Measurements from ENCODE around the gene PMEL. TPM values are rescaled to one million over a fixed set of nuclear protein-coding genes. Genes with fewer than 3 reads are reported as not detected.

PMEL gene
- total RNA-seq, 1 experiment from 2014 or later, result 2.0 TPM

DNA sequence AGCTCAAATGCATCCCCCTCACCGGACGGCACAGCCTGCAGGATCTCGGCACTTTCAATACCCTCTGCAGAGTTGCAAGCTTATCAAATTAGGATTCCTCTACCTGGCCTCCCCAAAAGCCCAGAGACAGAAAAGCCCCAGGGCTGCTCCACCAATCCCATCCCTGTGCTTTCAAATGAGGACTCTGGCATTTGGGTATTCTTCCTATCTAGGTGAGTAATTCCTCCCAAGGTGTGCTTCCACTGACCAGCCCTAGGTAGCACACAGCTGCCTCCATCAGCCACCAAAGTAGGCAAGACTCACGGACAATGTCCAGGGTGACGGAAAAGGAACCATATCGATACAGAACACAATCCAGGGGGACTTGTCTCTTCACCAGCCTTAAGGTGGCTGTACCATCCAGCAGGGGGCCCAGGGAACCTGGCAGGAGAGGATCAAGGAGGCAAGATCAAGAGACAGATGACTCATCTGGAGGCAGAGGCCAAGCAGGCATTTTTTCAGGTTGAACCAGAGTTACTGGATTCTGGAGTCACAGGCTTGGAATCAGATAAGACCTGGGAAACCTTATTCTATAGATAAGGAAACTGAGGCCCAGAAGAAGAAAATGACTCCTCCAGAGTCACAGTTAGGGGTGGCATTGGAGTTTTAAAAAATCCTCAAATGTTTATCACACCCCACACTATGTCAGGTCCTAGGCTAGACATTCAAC lies 9.9 kb downstream of the PMEL start:
- TSS peak; percentile 6 for BruUV-seq (replicated peaks)
- intact Hi-C loops (cut with micrococcal nuclease), result loop anchor here (1.0 kb wide), 1 partner anchor 85 kb away; the partner anchor contains the start of gene RPS26
- Histone ChIP-seq H3F3A (ENCODE audit: low read length, unreplicated experiment) (peaks cover 6% of the 10 kb centered on the region), H3K79me2 (ENCODE audit: low read length) (no peaks in the 10 kb centered on the region), H4K20me1 (ENCODE audit: low read length) (no peaks in the 10 kb centered on the region), H3K36me3 (ENCODE audit: low read depth, low read length) (peaks cover 4% of the 10 kb centered on the region; the same call in 1 of the 2 replicates), H2AFZ (ENCODE audit: low read length) (no peak overlapping the region), H3K9ac (ENCODE audit: low read length) (no peak overlapping the region), H3K4me3 (ENCODE audit: low read length) (no peak overlapping the region), H3K27me3 (ENCODE audit: low read length) (no peaks in the 10 kb centered on the region), H3K9me2 (replicated peaks; ENCODE audit: low read length) (no peaks in the 10 kb centered on the region), H3K4me1 (ENCODE audit: insufficient read depth, low read length) (peaks cover 27% of the 10 kb centered on the region), H3K4me2 (ENCODE audit: low read length) (peak overlapping the region; percentile 43), H3K9me3 (ENCODE audit: low read length) (no peaks in the 10 kb centered on the region), H3K27ac (ENCODE audit: low read length) (no peak overlapping the region)
- TF ChIP-seq EZH2phosphoT487 (IDR thresholded peaks at IDR 0.05; ENCODE audit: borderline replicate concordance, low read length) (no peak), EZH2 (IDR thresholded peaks at IDR 0.05; ENCODE audit: low read length, unreplicated experiment) (no peak)
- TF ChIP-seq, protein P1, sequence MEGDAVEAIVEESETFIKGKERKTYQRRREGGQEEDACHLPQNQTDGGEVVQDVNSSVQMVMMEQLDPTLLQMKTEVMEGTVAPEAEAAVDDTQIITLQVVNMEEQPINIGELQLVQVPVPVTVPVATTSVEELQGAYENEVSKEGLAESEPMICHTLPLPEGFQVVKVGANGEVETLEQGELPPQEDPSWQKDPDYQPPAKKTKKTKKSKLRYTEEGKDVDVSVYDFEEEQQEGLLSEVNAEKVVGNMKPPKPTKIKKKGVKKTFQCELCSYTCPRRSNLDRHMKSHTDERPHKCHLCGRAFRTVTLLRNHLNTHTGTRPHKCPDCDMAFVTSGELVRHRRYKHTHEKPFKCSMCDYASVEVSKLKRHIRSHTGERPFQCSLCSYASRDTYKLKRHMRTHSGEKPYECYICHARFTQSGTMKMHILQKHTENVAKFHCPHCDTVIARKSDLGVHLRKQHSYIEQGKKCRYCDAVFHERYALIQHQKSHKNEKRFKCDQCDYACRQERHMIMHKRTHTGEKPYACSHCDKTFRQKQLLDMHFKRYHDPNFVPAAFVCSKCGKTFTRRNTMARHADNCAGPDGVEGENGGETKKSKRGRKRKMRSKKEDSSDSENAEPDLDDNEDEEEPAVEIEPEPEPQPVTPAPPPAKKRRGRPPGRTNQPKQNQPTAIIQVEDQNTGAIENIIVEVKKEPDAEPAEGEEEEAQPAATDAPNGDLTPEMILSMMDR (conservative IDR thresholded peaks at IDR 0.05; ENCODE audit: low read depth, low read length), result peak; percentile 89
- DNase-seq (peak; percentile 95), ATAC-seq (peak; percentile 96)
- ChIA-PET CTCF (interaction anchor here (1.0 kb wide), 1 partner anchor 18 kb away, joined by 3 read pairs; the partner anchor contains the start of gene RAB5B), POLR2A (ENCODE audit: unreplicated experiment) (no interaction called here)

DNA sequence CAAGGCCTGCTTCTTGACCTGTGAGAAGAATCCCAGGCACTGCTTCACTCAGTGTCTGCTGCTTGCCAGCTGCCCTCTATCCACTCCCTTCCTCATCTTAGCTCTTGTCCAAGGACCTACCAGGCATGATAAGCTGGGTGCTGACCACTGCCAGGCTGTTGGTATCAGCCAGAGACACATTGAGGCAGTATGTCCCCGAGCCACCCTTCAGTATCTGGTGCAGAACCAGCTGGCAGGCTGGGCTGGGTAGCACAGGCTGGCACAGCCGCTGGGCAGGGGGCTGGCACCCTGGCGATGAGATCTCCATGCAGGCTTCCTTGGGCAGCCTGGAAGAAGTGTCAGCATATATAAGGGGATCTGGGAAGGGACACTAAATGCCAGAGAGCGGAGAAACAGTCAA lies 10.5 kb downstream of the PMEL start:
- no peak overlapping the region for H2AFZ ChIP-seq (ENCODE audit: low read length)
- BruUV-seq (replicated peaks), result no TSS peak
- peaks cover 27% of the 10 kb centered on the region for H3K4me1 ChIP-seq (ENCODE audit: insufficient read depth, low read length)
- H3K4me3 ChIP-seq (ENCODE audit: low read length), result no peak overlapping the region
- H3K27ac ChIP-seq (ENCODE audit: low read length), result no peak overlapping the region
- DNase-seq, result no peak
- H3K79me2 ChIP-seq (ENCODE audit: low read length), result no peaks in the 10 kb centered on the region
- H3K9ac ChIP-seq (ENCODE audit: low read length), result no peak overlapping the region
- H3F3A ChIP-seq (ENCODE audit: low read length, unreplicated experiment), result peaks cover 6% of the 10 kb centered on the region
- H3K9me3 ChIP-seq (ENCODE audit: low read length), result no peaks in the 10 kb centered on the region
- H3K27me3 ChIP-seq (ENCODE audit: low read length), result no peaks in the 10 kb centered on the region
- POLR2A ChIA-PET (ENCODE audit: unreplicated experiment), result no interaction called here
- CTCF ChIA-PET, result no interaction called here
- ATAC-seq, result no peak; the same call in 1 of the 2 replicates
- H4K20me1 ChIP-seq (ENCODE audit: low read length), result no peaks in the 10 kb centered on the region
- H3K4me2 ChIP-seq (ENCODE audit: low read length), result no peak overlapping the region
- TF ChIP-seq, protein P1 (conservative IDR thresholded peaks at IDR 0.05; ENCODE audit: low read depth, low read length), result no peak
- intact Hi-C loops (cut with micrococcal nuclease), result no loop called here
- H3K36me3 ChIP-seq (ENCODE audit: low read depth, low read length), result peaks cover 4% of the 10 kb centered on the region; the same call in 1 of the 2 replicates
- H3K9me2 ChIP-seq (replicated peaks; ENCODE audit: low read length), result no peaks in the 10 kb centered on the region

DNA sequence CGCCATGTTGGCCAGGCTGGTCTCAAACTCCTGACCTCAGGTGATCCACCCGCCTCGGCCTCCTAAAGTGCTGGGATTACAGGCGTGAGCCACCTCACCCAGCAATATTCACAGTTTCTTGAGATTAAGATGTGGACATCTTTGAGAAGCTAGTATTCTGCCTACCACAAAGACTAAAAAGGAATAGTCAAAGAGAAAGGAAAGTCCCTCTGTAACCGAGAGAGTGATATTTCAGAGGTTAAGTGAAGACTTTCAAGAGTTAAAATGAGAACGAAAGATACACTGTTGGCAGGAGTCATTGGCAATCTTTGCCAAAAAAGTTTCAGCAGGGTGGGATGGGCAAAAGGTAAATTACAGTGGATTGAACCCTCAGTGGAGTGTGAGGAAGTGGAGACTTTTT lies 19.3 kb downstream of the PMEL start:
- no peak for TF ChIP-seq EZH2phosphoT487 (IDR thresholded peaks at IDR 0.05; ENCODE audit: borderline replicate concordance, low read length)
- TF ChIP-seq EZH2 (IDR thresholded peaks at IDR 0.05; ENCODE audit: low read length, unreplicated experiment), result no peak
- TF ChIP-seq, protein P1 (conservative IDR thresholded peaks at IDR 0.05; ENCODE audit: low read depth, low read length), result no peak
- Histone ChIP-seq H3K27ac (ENCODE audit: low read length) (no peak overlapping the region), H4K20me1 (ENCODE audit: low read length) (no peaks in the 10 kb centered on the region), H2AFZ (ENCODE audit: low read length) (no peak overlapping the region), H3K4me3 (ENCODE audit: low read length) (no peak overlapping the region), H3F3A (ENCODE audit: low read length, unreplicated experiment) (no peaks in the 10 kb centered on the region), H3K9ac (ENCODE audit: low read length) (no peak overlapping the region), H3K9me3 (ENCODE audit: low read length) (no peaks in the 10 kb centered on the region), H3K9me2 (replicated peaks; ENCODE audit: low read length) (no peaks in the 10 kb centered on the region), H3K4me1 (ENCODE audit: insufficient read depth, low read length) (no peaks in the 10 kb centered on the region), H3K4me2 (ENCODE audit: low read length) (no peak overlapping the region), H3K79me2 (ENCODE audit: low read length) (no peaks in the 10 kb centered on the region), H3K27me3 (ENCODE audit: low read length) (no peaks in the 10 kb centered on the region), H3K36me3 (ENCODE audit: low read depth, low read length) (peaks cover 6% of the 10 kb centered on the region; the same call in 1 of the 2 replicates)
- no TSS peak for BruUV-seq (replicated peaks)
- CTCF ChIA-PET, result no interaction called here
- ATAC-seq (no peak), DNase-seq (no peak)
- intact Hi-C loops (cut with micrococcal nuclease), result no loop called here
- POLR2A ChIA-PET (ENCODE audit: unreplicated experiment), result no interaction called here

All from PC-3 (cell line).